Measurements from ENCODE around the gene DUSP1.
"Not testable (repeated sequence)": the region's sequence is repeated elsewhere in the genome, so short reads cannot be mapped to it uniquely, and the experiment has no call there.

Gene DUSP1

DNA sequence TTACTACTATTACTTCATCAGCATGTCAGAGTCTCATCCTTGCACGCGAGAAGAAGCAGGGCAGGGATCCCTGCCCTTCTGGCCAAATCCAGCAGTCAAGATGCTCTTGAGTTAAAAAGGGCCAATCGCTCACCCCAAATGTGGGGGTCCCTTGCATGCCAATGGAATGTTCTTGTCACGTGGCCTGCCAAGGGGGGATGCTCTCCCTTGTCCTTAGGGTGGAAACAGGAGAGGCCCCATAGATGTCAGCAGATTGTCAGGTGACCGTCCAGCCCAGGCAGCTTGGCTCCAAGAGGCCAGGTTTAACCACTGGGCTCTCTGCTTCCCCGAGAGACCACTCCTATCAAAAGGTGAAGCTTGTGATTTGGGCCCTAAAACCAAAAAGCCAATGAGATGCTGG, 25.3 kb upstream of the DUSP1 start:
- no peak for DNase-seq

DNA sequence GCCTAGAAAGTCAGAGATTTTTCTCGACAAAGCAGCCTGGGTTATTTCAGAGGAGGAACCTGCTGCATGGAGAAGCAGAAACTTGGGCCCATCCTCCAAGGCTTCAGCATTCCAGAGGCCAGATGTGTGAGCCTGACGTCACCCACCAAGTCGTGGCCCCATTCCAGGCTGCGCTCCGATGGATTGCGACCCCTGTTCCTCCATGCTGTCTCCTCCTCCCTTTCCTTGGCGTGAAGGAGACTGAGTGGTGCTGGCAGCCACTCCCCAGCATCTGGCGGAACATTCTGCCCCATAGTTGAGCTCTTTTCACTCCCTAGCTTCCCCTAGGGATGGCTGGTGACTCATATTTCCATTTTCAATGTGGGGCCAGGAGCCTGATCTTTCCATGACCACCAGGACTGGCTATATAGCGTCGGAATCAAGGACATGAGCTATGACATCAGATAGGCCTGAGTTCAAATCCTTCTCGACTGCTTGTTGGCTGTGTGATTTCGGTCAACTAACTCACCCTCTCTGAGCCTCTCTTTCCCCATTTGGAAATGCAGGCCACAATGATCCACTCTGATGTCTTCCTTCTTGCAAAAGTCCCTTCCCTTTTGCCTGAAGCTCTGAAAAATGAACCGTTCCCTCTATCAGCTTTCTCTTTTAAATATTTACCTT, 24.5 kb upstream of the DUSP1 start:
- peak; percentile 87 for DNase-seq

DNA sequence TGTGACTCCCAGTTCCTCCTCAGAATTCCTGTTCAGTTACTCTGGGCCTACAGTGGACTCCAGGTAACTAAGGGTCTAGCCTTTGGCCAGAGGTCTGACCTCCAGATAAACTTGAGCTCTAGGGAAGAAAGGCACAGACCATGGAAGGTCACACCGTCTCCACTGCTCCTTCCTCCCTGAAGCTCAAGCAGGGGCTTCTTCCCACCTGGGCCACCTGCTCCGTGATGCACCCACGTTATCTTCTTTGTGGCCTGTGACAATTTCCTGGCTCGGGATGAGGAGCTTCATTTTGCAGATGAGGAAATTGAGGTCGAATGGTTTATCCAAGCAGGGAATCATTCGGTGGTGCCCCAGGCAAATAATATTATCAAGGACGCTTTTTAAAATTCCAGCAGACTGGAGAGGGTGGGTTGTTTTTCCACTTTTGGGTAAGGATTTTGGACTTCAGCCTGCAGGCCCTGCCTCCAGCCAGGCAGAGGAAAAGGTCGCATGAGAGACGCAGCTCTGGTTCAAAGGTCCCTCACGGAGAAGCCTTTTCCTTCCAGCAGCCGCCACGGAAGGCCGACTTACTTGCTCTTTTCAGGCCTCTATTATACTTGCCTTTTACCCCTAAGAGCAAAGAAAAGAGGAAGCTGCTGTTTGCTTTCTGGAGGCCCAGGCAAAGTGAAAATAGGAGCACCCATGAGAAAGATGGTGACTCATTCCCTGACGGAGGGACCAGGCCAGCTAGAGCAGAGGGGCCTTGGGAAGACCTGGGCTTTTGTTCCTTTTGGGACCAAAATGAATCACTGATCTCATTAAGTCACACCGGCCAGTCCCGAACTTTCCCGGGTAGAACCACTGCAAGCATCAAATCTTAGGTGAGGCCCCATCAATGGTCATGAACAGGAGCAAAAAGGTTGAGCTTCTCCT, 22.8 kb upstream of the DUSP1 start:
- DNase-seq = no peak

DNA sequence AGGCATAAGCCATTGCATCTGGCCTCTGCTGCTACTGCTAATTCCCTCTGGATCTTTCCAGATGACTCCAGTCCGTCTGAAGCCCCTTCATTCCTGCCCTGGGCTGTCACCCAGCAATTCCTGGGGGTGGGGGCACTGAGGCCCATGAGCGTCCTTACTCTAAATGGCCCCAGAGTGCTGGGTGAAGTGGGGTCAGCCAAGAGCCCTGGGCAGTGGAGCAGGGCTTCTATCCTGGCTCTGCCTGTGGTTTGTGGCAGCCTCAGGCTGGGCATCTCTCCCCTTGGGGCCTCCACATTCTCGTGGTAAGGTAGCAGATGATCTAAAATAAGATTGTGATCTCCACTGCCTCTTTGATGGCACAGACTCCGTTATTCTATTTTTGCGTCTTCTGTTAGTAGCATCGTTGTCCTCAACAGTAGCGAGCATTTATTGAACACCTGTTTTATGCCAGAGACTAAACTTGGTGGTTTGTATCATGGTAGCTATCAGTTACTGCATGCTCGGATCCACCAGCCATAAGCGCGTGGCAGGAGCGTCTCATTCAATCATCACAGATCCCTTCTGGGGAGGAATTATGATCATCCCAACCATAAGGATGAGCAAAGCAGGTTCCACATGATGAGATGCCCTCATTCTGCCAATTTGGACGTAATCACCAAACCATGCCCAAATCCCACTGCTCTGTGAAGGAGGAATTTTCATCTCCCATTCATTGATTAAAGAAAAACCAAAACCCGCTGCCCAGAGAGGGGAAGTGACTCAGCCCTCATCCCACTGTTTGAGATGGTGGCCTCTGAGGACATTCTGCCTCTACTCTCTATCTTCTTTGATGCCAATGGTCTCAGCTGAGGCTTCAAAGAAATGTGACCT, 21.9 kb upstream of the DUSP1 start:
- no peak for DNase-seq

DNA sequence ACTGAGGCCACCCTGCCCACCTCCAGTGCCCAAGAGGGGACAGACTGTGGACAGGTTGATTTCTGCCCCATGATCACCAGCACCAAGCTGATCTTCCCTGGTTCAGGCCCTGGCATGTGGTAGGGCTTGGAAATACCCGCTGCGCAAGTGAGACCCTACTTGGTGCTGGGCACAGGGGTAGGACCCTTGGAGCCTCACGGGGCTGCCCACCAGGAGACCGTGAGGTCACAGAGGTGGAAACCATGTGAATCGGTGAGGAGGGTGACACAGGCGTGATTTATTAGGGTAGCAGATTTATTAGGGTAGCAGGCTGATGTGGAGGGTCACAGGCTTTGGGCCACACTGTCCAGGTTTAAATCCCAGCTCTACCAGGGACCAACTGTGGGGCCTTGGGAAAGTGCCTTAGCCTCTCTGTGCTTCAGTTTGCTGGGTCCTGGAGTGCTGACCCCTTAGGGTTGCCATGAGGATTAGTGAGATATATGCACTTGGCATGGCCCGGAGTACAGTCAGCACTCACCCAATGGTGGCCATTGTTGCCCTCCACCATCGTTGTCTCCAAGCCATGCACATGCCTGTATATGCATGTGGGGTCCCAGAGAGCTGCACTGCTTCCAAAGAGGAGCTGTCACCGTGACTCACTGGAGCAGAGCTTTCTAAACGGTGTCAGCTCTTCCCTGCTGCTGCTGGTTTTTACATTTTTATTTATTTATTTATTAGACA, 20.9 kb upstream of the DUSP1 start:
- no peak for DNase-seq

DNA sequence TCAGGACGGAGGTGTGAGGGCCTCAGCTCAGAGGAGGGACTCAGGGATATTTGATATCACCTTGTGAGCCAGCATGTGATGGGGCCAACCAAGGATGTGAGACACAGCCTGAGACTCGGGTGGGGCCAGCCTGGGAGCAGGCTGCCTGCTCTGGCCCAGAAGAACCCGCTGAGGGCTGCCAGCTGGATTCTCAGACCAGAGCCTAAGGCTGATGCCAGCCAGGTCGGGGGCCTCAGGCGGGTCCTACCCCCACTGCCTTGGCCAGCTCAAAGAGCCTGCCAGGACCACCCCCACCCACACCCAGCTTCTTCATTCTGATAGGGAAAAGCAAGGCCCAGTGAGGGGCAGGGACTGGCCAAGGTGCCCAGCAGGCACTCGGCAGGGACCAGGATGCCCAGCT, 20.3 kb upstream of the DUSP1 start:
- DNase-seq = no peak

DNA sequence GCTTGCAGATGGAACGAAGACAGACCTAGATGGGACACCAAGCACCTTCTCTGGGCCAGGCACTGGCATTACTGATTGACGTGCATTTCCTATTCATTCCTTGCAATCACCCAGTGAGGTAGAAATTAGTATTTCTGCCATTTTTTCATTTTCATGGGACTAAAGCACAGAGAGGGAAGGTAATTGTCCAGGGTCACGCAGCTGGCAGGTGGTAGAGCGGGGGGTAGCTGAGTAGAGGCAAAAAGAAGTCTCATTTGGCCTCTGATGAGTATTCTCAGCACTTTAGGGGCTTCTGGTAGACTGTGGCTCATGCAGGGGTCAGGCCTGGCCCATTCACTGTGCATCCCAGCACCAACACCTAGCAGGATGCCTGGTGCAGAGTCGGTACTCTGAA, 19.5 kb upstream of the DUSP1 start:
- no peak for DNase-seq

DNA sequence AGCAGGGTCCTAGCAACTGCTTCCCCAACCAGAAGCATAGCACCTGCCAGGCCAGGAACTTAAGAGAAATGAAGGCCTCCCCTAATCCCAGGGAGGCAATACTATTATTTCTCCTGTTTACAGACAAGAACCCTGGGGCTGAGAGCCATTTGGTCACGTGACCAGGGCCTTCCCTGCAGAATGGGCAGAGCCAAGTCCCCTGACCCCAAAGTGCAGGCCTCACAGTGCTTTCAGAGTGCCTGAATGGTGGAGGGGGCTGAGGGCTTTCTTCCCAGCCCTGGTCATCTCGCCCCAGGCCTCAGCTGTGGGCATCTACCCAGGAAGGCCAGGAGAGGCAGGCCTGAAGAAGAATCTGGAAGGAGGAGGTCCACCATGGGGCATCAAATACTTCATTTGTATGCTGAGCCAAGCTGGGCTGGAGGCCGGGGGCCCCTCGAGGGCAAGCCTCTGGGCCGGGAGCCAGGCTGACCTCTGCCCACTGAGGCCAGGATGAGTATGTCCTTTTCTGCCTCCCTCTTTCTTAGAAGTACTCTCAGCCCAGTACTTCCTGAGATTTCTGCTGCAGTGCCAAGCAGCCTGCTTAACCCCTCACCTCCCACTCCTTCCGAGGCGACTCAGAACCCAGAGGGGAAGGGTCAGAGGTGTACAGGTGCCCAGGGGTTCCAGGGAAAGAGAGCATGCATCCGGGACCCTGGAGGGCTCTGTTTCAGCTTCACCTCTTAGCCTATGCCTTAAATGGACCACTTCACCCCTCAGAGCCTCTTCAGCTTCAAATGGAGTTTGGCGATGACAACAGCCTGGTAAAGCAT, 18.9 kb upstream of the DUSP1 start:
- no peak for DNase-seq

DNA sequence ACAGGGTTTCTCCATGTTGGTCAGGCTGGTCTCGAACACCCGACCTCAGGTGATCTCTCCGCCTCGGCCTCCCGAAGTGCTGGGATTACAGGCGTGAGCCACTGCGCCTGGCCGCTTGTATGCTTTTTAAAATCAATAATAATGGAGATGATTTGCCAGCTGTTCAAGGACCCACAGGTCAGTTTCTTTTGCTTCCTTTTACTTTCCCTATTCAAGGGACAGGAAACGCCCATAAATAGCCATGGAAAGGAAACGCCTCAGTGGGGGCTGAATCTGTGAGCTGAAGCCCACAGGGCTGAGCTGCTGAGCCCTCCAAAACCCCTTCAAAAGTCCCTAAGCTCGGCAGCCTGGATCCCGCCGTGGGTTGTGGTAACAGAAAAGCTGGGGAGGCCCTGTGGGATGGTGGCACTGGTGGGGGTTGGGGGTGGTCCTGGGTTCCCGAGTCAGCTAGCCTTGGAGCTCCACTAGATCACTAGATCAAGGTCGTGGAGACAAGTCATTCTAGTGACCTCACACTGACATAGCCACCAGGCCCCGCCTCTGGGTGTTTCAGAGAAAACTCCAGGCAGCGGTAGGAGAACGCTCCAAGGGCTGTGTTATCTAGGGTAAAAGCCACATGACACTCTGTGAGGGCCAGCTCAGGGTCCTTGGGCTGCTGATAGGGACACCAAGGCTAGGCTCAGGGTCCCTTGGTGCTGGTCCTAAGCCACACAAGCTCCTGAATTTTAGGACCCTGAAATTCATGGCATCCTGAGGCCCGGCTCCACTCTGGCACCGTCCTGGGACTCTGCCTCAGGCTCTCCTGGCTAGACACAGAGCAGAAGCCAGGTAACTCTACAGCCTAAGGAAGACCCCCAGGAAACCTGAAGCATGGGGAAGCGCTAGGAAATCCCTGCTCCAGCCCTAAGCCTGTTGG, 18.0 kb upstream of the DUSP1 start:
- DNase-seq = no peak

DNA sequence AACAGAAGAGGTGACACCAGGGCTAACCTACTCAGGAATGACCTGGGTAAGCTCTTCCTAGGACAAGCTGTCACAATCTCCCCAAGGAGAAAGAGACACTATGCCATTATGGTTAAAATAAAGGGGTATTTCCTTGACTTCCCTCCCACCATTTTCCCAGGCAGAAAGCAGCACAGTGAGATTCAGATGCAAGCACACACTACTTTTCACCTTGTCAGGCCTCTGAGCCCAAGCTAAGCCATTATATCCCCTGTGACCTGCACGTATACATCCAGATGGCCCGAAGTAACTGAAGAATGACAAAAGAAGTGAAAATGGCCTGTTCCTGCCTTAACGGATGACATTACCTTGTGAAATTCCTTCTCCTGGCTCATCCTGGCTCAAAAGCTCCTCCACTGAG, 16.5 kb upstream of the DUSP1 start:
- DNase-seq = not testable (repeated sequence)

DNA sequence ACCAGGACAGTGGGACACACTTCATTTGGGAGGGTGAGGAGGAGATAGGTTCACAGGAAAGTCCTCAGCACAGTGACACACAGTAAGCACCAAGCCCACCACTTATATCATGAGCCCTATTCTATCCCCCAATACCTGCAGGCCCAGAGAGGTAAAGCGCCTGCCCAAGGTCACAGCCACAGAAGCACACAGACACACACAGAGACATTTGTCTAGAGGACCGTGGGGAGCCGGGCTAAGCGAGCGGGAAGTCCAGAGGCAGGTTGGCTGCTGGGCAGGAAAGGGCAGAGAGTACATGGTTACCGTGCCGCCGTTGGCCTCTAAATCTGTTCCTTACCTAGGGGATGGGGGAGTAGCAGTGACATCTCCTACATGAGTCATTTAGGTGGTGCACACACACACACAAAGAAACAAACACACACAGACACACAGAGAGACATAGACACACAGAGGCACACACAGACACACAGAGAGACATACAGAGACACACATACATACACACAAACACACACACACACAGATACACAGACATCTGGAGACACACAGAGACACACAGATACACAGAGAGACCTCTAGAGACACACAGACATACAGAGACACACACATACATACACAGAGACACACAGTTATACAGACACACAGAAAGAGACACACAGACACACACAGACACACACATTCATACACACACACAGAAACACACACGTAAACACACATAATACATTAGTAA, 15.9 kb upstream of the DUSP1 start:
- DNase-seq = no peak

DNA sequence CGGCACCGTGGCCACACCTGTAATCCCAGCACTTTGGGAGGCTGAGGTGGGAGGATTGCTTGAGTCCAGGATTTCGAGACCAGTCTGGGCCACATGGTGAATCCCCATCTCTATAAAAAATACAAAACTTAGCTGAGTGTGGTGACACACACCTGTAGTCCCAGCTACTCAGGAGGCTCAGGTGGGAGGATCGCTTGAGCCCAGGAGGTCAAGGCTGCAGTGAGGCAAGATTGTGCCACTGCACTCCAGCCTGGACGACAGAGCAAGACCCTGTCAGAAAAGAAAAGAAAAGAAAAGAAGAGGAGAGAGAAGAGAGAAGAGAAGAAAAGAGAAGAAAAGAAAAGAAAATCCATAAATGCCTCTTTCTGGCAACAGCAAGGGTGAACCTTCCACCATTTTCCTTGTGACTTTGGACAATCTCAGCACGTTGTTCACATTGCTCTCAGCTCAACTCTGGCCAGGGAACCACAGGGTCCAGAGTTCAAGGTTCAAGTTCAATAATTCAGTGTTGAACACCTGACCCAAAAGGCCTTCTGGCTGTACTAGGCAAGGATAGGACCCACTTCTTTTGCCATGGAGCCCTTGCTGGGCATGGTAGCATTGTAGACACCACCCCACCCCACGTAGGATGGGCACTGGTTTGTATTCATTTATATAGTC, 14.6 kb upstream of the DUSP1 start:
- DNase-seq = no peak

DNA sequence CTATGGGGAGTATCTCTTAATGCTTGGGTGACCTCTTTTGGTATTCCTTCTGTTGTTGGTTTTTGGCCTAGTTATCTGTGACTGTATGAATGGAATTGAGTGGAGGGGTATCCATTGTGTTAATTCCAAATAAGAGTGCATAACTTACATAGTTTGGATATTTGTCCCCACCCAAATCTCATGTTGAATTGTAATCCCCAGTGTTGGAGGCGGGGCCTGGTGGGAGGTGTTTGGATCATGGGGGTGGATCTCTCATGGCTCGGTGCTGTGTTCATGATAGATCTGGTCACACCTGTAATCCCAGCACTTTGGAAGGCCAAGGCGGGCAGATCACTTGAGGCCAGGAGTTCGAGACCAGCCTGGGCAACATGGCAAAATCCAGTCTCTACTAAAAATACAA, 13.2 kb upstream of the DUSP1 start:
- not testable (repeated sequence) for DNase-seq

DNA sequence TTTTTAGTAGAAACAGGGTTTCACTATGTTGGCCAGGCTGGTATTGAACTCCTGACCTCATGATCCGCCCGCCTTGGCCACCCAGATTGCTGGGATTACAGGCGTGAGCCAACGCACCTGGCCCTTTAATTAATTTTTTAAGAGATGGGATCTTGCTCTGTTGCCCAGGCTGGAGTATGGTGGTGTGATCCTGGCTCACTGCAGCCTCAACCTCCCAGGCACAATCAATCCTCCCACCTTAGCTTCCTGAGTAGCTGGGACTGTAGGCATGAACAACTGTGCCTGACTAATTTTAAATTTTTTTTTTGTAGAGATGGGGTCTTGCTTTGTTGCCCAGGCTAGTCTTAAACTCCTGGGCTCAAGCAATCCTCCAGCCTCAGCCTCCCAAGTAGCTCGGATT, 12.3 kb upstream of the DUSP1 start:
- DNase-seq = not testable (repeated sequence)

DNA sequence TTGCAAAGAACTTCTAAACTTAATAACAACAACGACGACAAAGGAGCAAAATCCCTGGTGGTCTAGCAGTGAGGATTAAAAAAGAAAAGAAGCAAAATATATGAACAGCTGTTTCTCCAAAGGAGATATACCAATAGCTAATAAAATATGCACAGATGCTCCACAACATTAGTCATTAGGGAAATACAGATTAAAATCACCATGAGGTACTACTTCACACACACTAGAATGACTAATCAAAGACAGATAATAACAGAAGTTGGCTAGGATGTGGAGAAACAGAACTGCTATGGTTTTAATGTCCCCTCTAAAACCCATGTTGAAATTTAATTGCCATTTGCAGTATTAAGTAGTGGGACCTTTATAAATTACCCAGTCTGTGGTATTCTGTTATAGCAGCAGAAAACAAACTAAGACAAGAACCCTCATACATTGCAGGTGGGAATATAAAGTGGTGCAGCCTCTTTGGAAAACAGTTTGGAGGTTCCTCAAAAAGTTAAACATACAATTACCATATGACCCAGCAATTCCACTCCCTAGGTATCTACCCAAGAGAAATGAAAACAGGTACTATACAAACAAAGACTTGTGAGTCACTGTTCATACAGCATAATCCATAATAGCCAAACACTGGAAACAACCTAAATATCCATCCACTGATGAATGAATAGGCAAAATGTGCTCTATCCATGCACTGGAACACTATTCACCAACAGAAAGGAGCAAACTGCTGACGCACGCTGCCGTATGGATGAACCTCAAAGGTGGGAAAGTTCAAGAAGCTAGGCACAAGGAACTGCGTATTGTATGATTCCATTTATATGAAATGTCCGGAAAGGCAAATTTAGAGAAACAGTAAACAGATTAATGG, 11.4 kb upstream of the DUSP1 start:
- DNase-seq = peak; percentile 52

DNA sequence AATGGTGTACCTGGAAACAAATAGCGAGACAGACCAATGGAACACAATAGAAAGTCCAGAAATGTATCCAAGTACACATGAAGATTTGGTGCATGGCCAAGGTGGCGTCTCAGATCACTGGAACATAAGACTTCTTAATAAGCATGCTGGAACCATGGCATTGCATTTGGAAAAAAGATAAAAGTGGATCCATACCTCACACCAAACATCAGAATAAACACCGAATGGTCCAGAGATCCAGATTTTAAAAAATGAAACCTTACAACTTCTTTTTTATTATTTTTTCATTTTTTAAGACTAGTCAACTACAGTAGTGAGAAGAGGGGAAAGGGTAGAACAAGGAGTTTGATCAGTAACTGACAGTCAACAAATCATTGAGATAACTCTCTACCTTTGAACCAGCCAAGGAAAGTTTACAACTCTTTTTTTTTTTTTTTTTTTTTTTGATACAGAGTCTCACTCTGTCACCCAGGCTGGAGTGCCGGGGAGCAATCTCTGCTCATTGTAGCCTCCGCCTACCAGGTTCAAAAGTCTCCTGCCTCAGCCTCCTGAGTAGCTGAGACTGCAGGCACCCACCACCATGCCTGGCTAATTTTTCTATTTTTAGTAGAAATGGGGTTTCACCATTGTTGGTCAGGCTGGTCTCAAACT, 8.8 kb upstream of the DUSP1 start:
- DNase-seq = no peak

DNA sequence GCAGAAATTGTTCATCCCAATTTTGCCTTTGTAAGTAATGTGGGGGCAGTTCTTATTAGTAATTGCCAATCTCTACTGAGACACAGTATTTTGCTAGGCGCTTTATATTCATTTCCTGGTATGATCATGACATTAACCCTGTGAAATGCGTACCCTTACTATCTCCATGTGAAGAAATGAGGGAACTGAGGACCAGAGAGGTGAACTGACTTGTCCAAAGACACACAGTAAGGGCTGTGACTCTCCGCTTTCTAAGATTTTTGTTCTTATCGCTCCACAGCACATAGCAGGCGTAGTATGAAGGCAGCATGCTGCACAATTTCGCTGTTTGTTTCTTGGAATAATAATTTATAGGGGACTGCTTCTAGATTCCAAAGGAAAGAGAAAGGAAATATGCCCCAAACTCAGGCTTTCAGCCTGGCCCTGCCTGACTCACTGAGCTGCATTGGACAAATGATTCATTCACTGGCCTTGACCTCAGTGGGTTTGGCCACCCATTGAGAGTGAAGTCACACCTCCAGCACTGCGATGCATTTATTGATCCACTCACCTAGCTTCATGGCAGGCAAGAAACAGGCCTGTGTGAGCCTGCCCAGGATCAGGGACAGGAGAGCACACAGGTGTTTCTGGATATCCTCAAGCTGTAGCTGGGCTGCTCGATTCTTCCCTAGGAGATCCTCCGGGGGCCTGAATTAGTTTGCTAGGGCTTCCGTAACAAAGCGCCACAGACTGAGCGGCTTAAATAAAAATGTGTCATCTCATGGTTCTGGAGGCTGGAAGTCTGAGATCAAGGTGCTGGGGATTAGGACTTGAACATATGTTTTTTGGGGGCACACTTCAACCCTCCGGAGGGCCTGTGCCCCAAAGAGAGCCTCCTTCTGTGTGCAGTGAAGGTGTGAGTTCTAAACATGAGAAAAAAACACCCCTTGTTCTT, 7.2 kb upstream of the DUSP1 start:
- DNase-seq = peak; percentile 19
